Measurements from ENCODE around the gene DDX49.

DDX49 gene

DNA sequence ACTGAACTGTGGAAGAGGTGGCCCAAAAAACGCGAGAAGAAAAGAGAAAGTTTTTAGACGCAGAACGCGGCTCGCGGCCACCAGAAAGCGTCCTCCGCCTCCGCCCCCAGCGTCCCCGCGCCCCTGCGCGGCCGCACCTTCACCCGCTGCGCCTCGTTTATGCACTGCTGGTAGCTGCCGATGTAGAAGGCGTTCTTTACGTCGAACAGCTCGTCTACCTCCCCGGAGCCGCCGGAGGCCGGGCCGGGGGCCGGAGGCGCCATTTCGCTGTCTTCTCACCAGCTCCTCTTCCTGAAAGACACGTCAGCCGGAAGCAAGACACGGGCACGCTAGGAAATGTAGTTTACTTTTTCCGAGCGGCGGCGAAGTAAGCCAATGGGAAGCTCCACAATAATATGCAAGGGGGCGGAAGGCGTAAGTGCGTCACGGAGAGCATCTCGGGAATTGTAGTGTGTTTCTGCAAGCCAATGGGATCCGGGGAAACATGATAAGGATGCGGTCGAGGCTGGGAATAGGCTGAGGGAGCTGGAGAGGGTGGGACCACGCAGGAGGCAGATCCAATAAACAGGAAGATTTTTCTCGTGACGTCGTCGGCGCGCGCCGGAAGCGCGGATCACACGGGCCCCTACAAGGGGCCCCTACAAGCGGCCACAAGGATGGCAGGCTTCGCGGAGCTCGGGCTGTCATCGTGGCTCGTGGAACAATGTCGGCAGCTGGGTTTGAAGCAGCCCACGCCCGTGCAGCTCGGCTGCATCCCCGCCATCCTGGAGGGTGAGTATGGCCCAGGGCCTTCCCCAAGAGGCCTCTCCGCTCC, at the start of gene DDX49, which contains the start of gene COPE:
DDX49 (plus strand) TSS at position 630 of the 814 bp plus-strand sequence; CDS start at position 657, 27 bp downstream.
COPE (minus strand) TSS at position 302 of the 814 bp plus-strand sequence; CDS start at position 263, 39 bp downstream.
- DNase-seq (ENCODE audit: low read depth in 2 of 2), result peak; percentile 92 to 93

DNA sequence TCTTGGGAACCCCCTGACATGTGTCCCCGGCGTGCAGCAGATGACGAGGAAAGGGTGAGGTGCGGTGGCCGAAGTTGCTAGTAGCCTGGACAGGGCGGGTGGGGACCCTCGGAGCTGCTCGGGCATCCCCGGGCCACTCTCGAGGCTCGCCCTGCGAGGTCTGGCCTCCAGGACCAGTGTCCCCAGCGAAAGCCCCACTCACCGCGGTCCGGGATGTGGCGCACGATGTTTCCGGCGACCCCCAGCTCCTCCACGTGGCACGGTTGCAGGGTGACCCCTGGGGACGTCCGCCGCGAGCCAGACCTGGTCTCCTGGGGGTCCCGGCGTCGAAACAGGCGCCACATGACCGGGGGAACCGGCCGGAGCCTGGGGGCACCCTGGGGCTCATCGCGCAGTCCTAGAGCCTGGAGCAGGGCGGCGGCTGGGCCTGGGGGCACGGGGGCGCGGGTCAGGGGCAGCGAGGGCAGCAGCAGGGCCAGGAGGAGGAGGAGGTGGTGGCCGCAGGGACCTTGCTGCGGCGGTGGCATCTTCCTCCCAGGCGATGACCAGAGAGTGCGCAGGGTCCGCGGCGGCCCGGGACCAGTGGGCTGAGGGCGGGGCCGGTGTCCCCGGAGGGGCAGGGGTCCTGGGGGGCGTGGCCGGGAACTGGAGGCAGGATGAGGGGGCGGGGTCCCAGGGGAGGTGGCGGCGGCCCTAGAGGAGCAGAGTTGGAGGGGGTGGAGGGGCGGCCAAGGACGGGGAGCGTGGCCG, 49.6 kb upstream of the DDX49 start:
- no peak for DNase-seq (ENCODE audit: low read depth in 2 of 2)

DNA sequence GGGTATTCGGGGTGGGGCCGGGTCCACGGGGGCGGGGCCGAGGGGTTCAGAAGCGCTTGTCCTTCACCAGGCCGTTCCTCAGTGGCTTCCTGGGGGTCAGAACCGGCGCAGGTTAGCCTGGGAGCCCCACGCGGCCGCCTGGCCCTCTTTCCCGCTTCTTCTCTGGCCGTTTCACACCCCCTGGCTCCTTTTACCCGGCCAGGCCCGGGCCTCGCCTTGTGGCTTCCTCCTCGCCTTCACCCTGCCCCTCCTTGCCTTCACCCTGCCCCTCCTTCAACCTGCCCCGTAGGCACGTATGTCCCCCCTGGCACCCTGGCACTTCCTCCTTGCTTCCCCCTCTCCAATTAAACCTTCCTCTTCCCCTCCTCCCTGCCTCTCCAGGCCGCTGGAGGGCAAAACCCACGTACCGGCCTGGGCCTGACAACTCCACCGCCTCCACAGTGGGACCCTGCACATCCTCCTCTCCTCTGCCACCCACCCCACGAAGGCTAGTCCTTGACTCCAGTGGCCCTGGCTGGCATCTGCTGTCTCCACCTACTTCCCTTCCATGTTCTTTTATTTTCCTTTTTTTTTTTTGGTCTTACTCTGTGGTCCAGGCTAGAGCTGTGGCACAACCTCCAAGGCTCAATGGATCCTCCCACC, 48.9 kb upstream of the DDX49 start:
- DNase-seq (ENCODE audit: low read depth in 2 of 2), result no peak

DNA sequence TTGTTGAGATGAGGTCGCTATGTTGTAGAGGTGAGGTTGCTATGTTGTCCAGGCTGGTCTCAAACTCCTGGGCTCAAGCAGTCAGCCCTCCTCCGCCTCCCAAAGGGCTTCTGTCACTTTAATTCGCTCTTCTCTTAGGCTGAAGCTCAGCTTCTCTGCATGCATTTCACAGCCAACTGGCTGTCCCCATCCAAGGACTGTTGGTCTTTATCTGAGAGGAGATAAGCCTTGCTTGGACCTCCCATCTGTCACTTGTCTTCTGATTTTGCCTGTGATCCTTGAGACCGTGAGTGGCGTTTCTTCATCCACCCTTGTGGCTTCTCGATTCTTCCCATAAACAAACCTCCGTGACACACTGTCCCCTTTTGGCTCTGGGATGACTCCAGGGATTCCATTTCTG, 48.0 kb upstream of the DDX49 start:
- DNase-seq (ENCODE audit: low read depth in 2 of 2), result no peak

DNA sequence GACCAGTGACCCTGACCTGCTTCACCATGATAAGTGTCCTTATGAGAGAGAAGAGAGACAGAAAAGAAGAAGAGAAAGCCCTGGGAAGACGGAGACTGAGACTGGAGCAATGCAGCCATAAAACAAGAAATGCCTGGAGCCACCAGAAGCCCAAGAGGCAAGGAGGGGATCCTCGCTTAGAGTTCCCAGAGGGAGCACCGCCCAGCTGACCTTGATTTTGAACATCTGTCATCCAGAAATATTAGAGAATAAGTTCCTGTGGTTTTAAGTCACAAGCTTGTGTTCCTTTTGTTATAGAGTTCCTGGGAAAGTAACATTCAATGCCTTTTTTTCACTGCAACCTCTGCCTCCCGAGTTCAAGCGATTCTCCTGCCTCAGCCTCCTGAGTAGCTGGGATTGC, 43.8 kb upstream of the DDX49 start:
- DNase-seq (ENCODE audit: low read depth in 2 of 2), result no peak

- no peak for DNase-seq (ENCODE audit: low read depth in 2 of 2)
Observed at GRCh38 chr19:18876865-18877264, 42.6 kb upstream of the DDX49 start.

DNA sequence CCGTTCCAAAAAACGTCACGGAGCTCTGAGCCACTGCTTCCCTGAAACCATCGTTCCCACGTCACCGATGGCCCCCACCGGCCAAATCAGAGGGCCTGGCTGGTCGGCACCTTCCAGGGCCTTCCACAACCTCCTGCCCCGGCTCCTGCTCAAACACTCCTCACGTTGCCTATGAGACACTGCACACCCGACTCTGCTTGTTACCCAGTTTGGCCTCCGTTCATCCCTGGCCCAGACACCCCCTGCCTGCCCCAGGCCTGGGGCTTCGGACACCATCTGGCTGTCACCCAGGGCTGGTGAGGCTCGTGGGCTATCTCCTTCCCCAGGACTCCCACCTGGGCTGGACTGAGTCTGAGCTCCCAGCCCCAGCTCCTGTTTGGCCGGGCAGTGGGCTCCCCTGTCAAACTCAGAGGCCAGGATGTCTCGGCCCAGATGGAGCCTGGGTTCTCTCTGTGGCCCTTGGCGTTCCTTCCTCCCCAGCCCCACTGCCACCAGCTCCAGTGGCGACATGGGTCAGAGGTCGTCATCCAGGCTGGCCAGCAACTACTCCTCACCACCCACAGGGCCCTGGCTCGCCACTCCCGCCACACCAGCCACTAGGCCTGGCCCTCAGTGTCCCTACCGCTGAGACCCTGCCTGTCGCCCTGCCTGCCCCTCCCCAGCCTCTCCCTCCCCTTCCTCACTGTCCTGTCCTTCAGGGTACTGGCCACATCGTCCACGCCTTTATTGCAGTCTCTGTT, 41.3 kb upstream of the DDX49 start:
- DNase-seq (ENCODE audit: low read depth in 2 of 2), result no peak

GRCh38 chr19:18878858-18879578, 40.5 kb upstream of the DDX49 start:
- no peak for DNase-seq (ENCODE audit: low read depth in 2 of 2)

DNA sequence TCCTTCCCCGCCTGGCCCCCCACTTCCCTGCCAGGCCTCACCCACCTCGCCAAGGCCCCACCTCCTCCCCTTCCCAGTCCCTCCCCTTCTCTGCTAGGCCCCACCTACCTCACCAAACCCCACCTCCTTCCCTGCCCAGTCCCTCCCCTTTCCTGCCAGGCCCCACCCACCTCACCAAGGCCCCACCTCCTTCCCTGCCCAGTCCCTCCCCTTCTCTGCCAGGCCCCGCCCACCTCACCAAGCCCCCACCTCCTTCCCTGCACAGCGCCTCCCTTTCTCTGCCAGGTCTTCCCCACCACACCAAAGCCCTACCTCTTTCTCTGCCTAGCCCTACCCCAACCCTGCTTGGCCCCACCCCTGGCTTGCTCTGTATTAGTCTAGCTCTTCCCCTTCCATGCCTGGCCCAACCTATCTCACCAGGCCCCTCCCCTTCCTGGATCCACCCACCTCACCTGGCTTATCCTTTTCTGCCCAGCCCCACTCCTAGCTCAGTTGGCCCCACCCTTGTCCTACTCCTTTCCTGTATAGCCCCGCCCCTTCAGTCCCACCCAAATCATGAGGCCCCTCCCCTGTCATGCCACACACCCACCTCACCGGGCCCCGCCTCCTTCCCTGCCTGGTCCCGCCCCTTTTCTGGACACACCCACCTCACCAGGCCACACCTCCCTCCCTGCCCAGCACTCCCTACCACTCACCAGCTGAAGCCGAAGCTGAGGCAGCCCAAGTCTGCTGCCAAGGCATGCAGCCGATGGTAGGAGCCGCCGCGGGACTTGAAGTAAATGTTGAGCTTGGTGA, 39.7 kb upstream of the DDX49 start:
- no peak for DNase-seq (ENCODE audit: low read depth in 2 of 2)

DNA sequence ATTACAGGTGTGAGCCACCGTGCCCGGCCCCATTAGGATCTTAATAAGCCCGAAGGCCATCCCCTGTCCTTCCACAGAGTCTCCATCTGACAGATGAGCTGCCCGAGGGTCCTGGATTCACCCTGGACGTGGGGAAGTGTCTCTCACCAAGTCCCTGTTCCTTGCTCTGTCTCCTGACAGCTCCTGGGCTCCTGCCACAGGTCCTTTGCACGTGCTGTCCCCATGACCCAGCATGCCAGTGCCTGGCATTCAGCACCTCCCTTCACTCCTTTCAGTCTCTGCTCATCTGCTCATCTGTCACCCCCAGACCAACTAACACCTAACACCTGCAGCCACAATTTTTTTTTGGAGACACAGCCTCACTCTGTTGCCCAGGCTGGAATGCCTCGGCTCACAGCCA, 38.0 kb upstream of the DDX49 start:
- no peak for DNase-seq (ENCODE audit: low read depth in 2 of 2)

DNA sequence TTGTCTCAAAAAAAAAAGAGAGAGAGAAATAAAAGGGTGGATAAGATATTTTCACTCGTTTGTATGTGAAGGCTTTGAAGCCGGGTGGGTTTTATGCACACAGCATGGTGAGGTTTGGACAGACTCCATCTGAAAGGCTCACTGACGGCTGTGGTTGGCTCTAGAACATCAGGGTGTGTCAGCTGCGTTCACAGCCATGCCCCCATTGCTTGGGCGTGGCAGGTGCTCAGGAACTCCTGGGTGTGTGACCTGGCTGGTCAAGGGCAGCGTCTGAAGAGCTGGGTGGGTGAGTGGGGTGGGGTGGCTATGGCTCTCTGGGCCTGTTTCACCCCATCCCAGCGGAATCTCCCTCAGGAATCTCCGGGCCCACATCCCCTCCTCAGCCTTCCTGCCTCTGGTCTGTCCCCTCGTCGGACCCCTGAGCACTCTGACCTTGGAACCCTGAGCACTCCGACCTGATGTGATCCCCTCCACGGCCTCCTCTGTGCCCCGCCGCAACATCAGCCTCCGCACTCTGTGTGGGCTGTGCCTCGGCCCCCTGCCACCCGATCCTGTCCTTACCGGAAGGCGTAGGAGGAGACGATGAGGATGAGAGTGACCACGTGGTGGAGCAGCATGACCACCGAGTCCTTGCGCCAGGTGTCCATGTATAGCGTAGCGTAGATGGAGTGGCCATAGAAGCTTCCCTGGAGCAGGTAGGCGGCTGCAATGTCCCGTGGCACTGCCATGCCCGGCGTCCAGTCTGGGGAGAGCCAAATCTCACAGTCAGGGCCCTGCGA, 35.8 kb upstream of the DDX49 start:
- no peak for DNase-seq (ENCODE audit: low read depth in 2 of 2)

- no peak for DNase-seq (ENCODE audit: low read depth in 2 of 2)
Observed at GRCh38 chr19:18886972-18887371, 32.5 kb upstream of the DDX49 start.

- DNase-seq (ENCODE audit: low read depth in 2 of 2), result no peak
Observed at GRCh38 chr19:18889949-18890745, 29.4 kb upstream of the DDX49 start.

GRCh38 chr19:18893587-18894253, 25.8 kb upstream of the DDX49 start:
- no peak for DNase-seq (ENCODE audit: low read depth in 2 of 2)

DNA sequence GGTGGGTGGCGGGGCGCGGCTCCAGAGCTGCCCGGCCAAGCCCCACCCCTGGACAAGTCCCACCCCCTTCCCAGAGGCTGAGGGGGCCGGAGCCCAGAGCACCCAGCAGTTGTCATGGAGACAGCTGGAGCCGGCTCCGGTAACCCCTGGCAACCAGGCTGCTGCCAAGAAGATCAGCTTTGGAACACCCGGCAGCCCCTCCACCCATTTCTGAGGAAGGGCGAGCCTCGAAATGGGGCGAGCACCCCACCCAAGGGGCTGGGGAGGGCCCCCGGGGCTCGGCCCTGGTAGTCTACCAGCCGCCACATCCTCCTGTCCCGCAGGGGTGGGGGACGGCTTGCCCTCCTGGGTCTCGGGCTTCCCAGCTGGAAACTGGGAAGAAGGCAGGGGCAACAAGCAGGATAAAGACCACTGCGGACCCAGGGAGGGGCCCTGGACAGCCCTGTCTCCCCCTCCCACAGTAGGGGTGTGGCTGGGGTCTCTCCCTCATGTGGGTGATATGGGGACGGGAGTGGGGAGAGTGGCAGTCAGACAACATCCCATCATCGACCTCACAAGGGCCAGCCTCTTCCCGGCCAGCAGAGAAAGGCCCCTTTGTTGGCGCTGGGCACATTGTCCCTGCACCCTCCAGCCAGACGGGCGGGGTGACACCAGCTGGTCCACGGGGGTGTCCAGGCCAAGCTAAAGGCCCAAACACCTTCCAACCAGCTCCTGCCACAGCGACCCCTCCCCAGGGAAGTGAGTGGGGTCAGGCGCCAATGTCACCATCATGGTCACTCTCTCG, 25.1 kb upstream of the DDX49 start:
- no peak for DNase-seq (ENCODE audit: low read depth in 2 of 2)

- DNase-seq (ENCODE audit: low read depth in 2 of 2), result no peak
Observed at GRCh38 chr19:18895038-18895823, 24.3 kb upstream of the DDX49 start.
